ENCODE data around the gene C6orf141. TPM values are rescaled to one million over a fixed set of nuclear protein-coding genes. Genes with fewer than 3 reads are reported as not detected.

The C6orf141 gene
- total and polyA plus RNA-seq, 2 experiments from 2014 or later: 5.2 to 6.4 TPM

DNA sequence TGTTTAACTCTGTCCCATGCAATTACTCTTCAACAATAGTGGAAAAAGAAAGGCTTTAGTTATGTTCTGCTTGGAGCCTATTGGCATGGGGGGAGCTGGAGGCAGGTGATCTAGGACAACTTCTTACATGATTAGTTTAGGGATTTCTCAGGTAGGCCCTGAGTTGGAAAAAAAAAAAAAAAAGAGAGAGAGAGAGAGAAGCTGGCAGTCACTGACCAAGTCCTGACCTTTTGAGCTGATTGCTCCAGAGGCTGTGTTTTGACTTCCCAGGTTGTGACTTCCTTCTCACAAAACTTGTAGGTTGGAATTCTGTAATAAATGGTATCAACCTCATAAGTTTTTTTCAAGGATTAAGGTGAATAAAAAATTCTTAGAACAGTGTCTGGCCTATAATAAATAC lies 7.8 kb downstream of the C6orf141 start (continued):
- TF ChIP-seq EZH2phosphoT487 (IDR thresholded peaks at IDR 0.05; ENCODE audit: unreplicated experiment) (no peak), STAT1 (IDR thresholded peaks at IDR 0.05; ENCODE audit: unreplicated experiment) (no peak)
- TF ChIP-seq, protein P1, sequence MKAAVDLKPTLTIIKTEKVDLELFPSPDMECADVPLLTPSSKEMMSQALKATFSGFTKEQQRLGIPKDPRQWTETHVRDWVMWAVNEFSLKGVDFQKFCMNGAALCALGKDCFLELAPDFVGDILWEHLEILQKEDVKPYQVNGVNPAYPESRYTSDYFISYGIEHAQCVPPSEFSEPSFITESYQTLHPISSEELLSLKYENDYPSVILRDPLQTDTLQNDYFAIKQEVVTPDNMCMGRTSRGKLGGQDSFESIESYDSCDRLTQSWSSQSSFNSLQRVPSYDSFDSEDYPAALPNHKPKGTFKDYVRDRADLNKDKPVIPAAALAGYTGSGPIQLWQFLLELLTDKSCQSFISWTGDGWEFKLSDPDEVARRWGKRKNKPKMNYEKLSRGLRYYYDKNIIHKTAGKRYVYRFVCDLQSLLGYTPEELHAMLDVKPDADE (IDR thresholded peaks at IDR 0.05): no peak
- TF ChIP-seq, protein P2, sequence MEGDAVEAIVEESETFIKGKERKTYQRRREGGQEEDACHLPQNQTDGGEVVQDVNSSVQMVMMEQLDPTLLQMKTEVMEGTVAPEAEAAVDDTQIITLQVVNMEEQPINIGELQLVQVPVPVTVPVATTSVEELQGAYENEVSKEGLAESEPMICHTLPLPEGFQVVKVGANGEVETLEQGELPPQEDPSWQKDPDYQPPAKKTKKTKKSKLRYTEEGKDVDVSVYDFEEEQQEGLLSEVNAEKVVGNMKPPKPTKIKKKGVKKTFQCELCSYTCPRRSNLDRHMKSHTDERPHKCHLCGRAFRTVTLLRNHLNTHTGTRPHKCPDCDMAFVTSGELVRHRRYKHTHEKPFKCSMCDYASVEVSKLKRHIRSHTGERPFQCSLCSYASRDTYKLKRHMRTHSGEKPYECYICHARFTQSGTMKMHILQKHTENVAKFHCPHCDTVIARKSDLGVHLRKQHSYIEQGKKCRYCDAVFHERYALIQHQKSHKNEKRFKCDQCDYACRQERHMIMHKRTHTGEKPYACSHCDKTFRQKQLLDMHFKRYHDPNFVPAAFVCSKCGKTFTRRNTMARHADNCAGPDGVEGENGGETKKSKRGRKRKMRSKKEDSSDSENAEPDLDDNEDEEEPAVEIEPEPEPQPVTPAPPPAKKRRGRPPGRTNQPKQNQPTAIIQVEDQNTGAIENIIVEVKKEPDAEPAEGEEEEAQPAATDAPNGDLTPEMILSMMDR (conservative IDR thresholded peaks at IDR 0.05; ENCODE audit: low read depth in 2 of 2): no peak

DNA sequence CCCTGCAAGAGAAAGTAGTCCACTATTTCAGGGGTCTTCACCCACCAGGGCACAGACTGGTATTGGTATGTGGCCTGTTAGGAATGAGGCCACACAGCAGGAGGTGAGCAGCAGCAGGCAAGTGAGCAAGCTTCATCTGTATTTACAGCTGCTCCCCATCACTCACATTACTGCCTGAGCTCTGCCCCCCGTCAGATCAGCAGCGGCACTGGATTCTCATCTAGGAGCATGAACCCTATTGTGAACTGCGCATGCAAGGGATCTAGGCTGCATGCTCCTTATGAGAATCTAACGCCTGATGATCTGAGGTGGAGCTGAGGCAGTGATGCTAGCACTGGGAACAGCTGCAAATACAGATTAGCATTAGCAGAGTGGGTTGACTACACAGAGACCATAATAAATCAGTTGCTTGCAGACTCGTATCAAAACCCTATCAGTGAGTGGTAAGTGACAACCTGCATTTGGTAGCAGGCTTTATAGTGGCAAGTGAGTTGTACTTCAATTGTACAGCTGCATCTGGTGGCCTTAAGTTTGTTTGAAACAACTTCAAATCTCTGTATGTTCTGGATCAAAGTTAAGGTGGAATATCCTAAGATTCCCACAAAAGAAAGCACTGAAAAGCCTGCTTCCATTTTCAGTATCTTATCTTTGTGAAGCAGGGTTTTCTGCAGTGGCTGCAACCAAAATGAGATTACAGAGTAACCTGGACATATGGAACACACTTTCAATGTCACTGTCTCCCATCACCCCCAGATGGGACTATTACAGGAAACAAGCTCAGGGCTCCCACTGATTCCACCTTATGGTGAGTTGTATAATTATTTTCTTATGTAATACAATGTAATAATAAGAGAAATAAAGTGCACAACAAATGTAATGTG lies 12.8 kb downstream of the C6orf141 start:
- DNase-seq (ENCODE audit: low spot score) (peak; percentile 11), ATAC-seq (peak; percentile 57; the same call in 2 of the 3 replicates)
- Histone ChIP-seq H4K20me1 (replicated peaks; ENCODE audit: insufficient read depth) (peaks cover 4% of the 10 kb centered on the region), H3K27me3 (ENCODE audit: insufficient read depth) (peaks cover 35% of the 10 kb centered on the region), H3K4me2 (no peak overlapping the region), H3K4me1 (ENCODE audit: insufficient read depth) (no peaks in the 10 kb centered on the region), H2AFZ (no peak overlapping the region), H3K36me3 (ENCODE audit: insufficient read depth) (no peaks in the 10 kb centered on the region), H3K27ac (ENCODE audit: low read depth) (no peak overlapping the region), H3F3A (replicated peaks; ENCODE audit: low read depth) (no peaks in the 10 kb centered on the region), H3K4me3 (no peak overlapping the region), H3K9me2 (ENCODE audit: insufficient read depth) (no peaks in the 10 kb centered on the region), H3K79me2 (replicated peaks; ENCODE audit: insufficient read depth) (no peaks in the 10 kb centered on the region)
- no peaks in the 10 kb centered on the region; the same call in 1 of the 3 replicates for H3K9me3 Mint-ChIP-seq
- no peak overlapping the region for H3K27ac Mint-ChIP-seq
- H3K4me1 Mint-ChIP-seq: no peaks in the 10 kb centered on the region
- no peak overlapping the region for H3K4me3 Mint-ChIP-seq
- peaks cover 9% of the 10 kb centered on the region; the same call in 2 of the 3 replicates for H3K36me3 Mint-ChIP-seq (ENCODE audit: low read depth)
- peaks cover 9% of the 10 kb centered on the region for H3K27me3 Mint-ChIP-seq (ENCODE audit: insufficient read depth, low read depth, poor library complexity)
- TF ChIP-seq STAT1 (IDR thresholded peaks at IDR 0.05; ENCODE audit: unreplicated experiment) (no peak), EZH2phosphoT487 (IDR thresholded peaks at IDR 0.05; ENCODE audit: unreplicated experiment) (no peak), NANOG (IDR thresholded peaks at IDR 0.05; ENCODE audit: borderline replicate concordance) (no peak), CREB1 (CRISPR knock-in tag; IDR thresholded peaks at IDR 0.05; ENCODE audit: low read depth) (no peak), ZNF114 (CRISPR knock-in tag; IDR thresholded peaks at IDR 0.05) (no peak), POLR2AphosphoS5 (IDR thresholded peaks at IDR 0.05; ENCODE audit: low read depth) (no peak), EZH2 (IDR thresholded peaks at IDR 0.05; ENCODE audit: low read depth, unreplicated experiment) (no peak)
- TF ChIP-seq, protein P1 (IDR thresholded peaks at IDR 0.05): no peak
- TF ChIP-seq, protein P3, sequence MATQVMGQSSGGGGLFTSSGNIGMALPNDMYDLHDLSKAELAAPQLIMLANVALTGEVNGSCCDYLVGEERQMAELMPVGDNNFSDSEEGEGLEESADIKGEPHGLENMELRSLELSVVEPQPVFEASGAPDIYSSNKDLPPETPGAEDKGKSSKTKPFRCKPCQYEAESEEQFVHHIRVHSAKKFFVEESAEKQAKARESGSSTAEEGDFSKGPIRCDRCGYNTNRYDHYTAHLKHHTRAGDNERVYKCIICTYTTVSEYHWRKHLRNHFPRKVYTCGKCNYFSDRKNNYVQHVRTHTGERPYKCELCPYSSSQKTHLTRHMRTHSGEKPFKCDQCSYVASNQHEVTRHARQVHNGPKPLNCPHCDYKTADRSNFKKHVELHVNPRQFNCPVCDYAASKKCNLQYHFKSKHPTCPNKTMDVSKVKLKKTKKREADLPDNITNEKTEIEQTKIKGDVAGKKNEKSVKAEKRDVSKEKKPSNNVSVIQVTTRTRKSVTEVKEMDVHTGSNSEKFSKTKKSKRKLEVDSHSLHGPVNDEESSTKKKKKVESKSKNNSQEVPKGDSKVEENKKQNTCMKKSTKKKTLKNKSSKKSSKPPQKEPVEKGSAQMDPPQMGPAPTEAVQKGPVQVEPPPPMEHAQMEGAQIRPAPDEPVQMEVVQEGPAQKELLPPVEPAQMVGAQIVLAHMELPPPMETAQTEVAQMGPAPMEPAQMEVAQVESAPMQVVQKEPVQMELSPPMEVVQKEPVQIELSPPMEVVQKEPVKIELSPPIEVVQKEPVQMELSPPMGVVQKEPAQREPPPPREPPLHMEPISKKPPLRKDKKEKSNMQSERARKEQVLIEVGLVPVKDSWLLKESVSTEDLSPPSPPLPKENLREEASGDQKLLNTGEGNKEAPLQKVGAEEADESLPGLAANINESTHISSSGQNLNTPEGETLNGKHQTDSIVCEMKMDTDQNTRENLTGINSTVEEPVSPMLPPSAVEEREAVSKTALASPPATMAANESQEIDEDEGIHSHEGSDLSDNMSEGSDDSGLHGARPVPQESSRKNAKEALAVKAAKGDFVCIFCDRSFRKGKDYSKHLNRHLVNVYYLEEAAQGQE (IDR thresholded peaks at IDR 0.05; ENCODE audit: unreplicated experiment): no peak

Data from GM23338 (cell line).